ENCODE data around the gene SEH1L.

SEH1L gene

GRCh38 chr18:13011719-13012118, 63.9 kb downstream of the SEH1L start:
- ChIA-PET POLR2A (no interaction called here), CTCF (interaction anchor here (0.7 kb wide), 2 partner anchors 20 to 38 kb away, joined by 3 read pairs; no protein-coding TSS in a partner anchor)
- Histone ChIP-seq H3K36me3 (ENCODE audit: control insufficient read depth in 2 of 2, insufficient read depth in 1 of 2, low read length in 2 of 2) (peaks cover 66 to 75% of the 10 kb centered on the region in 2 experiments), H3K4me1 (ENCODE audit: control insufficient read depth, insufficient read depth, low read length) (no peaks in the 10 kb centered on the region), H3K9me3 (ENCODE audit: control insufficient read depth, insufficient read depth, low read depth, low read length) (no peaks in the 10 kb centered on the region), H3K4me3 (ENCODE audit: low read depth, low read length) (no peak overlapping the region), H3K27ac (ENCODE audit: extremely low read depth, low read depth, low read length) (no peak overlapping the region)
- TF ChIP-seq WT1 (tag by site-specific recombination; IDR thresholded peaks at IDR 0.05) = no peak

GRCh38 chr18:13014232-13014631, 66.4 kb downstream of the SEH1L start:
- Histone ChIP-seq H3K36me3 (ENCODE audit: control insufficient read depth in 2 of 2, insufficient read depth in 1 of 2, low read length in 2 of 2) (peaks cover 72 to 80% of the 10 kb centered on the region in 2 experiments), H3K4me1 (ENCODE audit: control insufficient read depth, insufficient read depth, low read length) (no peaks in the 10 kb centered on the region), H3K9me3 (ENCODE audit: control insufficient read depth, insufficient read depth, low read depth, low read length) (no peaks in the 10 kb centered on the region), H3K4me3 (ENCODE audit: low read depth, low read length) (no peak overlapping the region), H3K27ac (ENCODE audit: extremely low read depth, low read depth, low read length) (no peak overlapping the region)
- CTCF ChIA-PET = interaction anchor here (0.6 to 2.5 kb wide), 2 partner anchors 10 to 88 kb away, joined by 3 to 13 read pairs; no protein-coding TSS in a partner anchor
- POLR2A ChIA-PET = interaction anchor here (2.6 kb wide), 1 partner anchor 23 kb away, joined by 10 read pairs; the partner anchor contains the start of gene CEP192
- TF ChIP-seq PRDM4 (tag by site-specific recombination; IDR thresholded peaks at IDR 0.05) (no peak), ZNF280D (tag by site-specific recombination; IDR thresholded peaks at IDR 0.05) (no peak), TCF7L2 (IDR thresholded peaks at IDR 0.05; ENCODE audit: borderline replicate concordance, low read depth, low read length) (no peak), ZNF596 (tag by site-specific recombination; IDR thresholded peaks at IDR 0.05) (no peak), IKZF3 (tag by site-specific recombination; IDR thresholded peaks at IDR 0.05) (no peak), ZNF571 (tag by site-specific recombination; IDR thresholded peaks at IDR 0.05) (no peak), ZNF530 (tag by site-specific recombination; IDR thresholded peaks at IDR 0.05; ENCODE audit: low read depth) (no peak), ZNF677 (tag by site-specific recombination; IDR thresholded peaks at IDR 0.05) (no peak), PRDM10 (tag by site-specific recombination; IDR thresholded peaks at IDR 0.05) (no peak), REST (tag by site-specific recombination; IDR thresholded peaks at IDR 0.05) (no peak), ZNF211 (tag by site-specific recombination; IDR thresholded peaks at IDR 0.05; ENCODE audit: low read depth) (no peak), ZNF626 (tag by site-specific recombination; IDR thresholded peaks at IDR 0.05) (no peak), ZNF221 (tag by site-specific recombination; IDR thresholded peaks at IDR 0.05; ENCODE audit: borderline replicate concordance) (no peak)

All from HEK293 (cell line).